Pancreas (tissue), 10 donors: ENCODE results near the gene HEATR5A. TPM values are rescaled to one million over a fixed set of nuclear protein-coding genes. Genes with fewer than 3 reads are reported as not detected.

Source experiments
- ATAC-seq, 4 donors: fragments of 200-7000 bp; cut with Tn5 transposase; one replicate each; pipeline versions ENCODE4 v1.8.0 to v1.9.1; 2020; ENCODE audit warnings: mild to moderate bottlenecking in 4 of 4, moderate library complexity in 4 of 4
- DNase-seq, 6 donors: peaks; one replicate each; pipeline ENCODE4 v3.0.0-alpha.2; 2020
- FAIRE-seq: peaks from 2 replicates; lab custom pipeline; 2012; peaks lifted over from hg19 to GRCh38; lab: Jason Lieb, UNC
- H3K27ac ChIP-seq, 4 donors: fragments of 200-600 bp; sonication (generic); 1 replicate in 3 of 4; 2 replicates in 1 of 4; pipeline versions ENCODE4 v1.5.0 to v1.8.0; 2020
- H3K27me3 ChIP-seq, 4 donors: fragments of 200-600 bp; one replicate each; pipeline ENCODE4 v1.8.0; 2021
- H3K36me3 ChIP-seq, 3 donors: fragments of 200-600 bp; sonication (generic) in 1 of 3; one replicate each; pipeline versions ENCODE4 v1.5.0 to v1.8.0; 2020 to 2021
- H3K4me1 ChIP-seq, 3 donors: fragments of 200-600 bp; one replicate each; pipeline ENCODE4 v1.8.0; 2021
- H3K4me3 ChIP-seq, 4 donors: fragments of 200-600 bp; sonication (generic) in 2 of 4; one replicate each; pipeline versions ENCODE4 v1.5.0 to v1.8.0; 2020 to 2021
- H3K9me3 ChIP-seq, 4 donors: fragments of 200-600 bp; one replicate each; pipeline ENCODE4 v1.8.0; 2021
- CTCF ChIP-seq, 4 donors: fragments of 200-600 bp; sonication (generic) in 3 of 4; IDR thresholded peaks; one replicate each; pipeline versions ENCODE4 v1.5.0 to v1.8.0; 2021; ENCODE audit warnings: antibody characterized with exemption in 4 of 4
- WGBS, 2 donors: extraction: QIAGEN DNeasy Blood & Tissue Kit; methylation state at CpG; one replicate each; pipeline ENCODE4 v1.1.7; 2013; 5-methylcytosine and 5-hydroxymethylcytosine counted together
- intact Hi-C, 3 donors: fragments of 100-400 bp; cut with DNase I; formaldehyde crosslinking; loops; one replicate each; pipeline versions ENCODE4 v1.11.1 to v1.14.2; 2022
- polyA plus RNA-seq, 2 donors: library from polyadenylated mRNA; stranded (reverse); fragments of 200-250 nt; gene quantifications; one replicate each; pipeline ENCODE4 v1.2.3, GENCODE V29; 2013
- total RNA-seq, 6 donors: library from RNA; stranded (reverse); fragmentation: NEBNext Ultra II Directional in 4 of 6; extraction: Animal tissue kit (Norgen Biotek cat#: 25700) in 4 of 6; gene quantifications; one replicate each; pipeline versions ENCODE4 v1.2.1 to v1.2.4, GENCODE V29; 2021 to 2023
- donor health status: healthy with polysubstance abuse.
- donor health status: DM: no; HTN: no; CAD: no; lungs with moderate emphysema.
- donor health status: DM: no; HTN: no; CAD: no.
- donor health status: control.
- donor health status: control.
- donor health status: Bipolar disorder and iron deficiency.
- donor health status: DM: yes; HTN: yes; CAD: no.
- donor health status: DM: no; HTN: no; CAD: no.
- donor health status: DM: no; HTN: no; CAD: no.
- donor health status: DM: yes; HTN: yes; CAD: no.

HEATR5A gene
- total and polyA plus RNA-seq, 8 donors: 4.3 to 18.3 (median 9.2) TPM

DNA sequence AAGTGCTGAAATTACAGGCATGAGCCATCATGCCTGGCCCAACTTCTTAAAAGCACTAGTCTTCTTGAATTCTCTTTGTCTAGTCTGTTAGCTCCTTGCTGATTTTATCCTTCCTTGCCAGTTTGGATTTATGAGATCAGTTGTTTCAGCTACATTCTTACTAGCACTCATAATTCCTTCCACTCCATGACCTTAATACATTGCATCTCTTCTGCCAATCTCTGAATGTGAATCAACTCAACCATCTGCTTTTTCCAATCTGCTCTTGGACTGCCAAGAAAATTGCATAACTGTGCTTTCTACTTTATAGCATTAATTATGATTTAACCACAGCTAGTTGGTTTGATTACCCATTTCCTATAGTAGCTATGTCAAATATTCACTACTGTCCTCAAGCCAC is 14.9 kb upstream of the HEATR5A start:
- Histone ChIP-seq H3K4me3 (no peak overlapping the region), H3K36me3 (no peaks in the 10 kb centered on the region), H3K27ac (no peak overlapping the region), H3K9me3 (no peaks in the 10 kb centered on the region), H3K27me3 (no peaks in the 10 kb centered on the region), H3K4me1 (no peaks in the 10 kb centered on the region)
- no peak for FAIRE-seq
- no peak for ATAC-seq
- no peak for TF ChIP-seq CTCF (IDR thresholded peaks at IDR 0.05)
- no peak for DNase-seq
- intact Hi-C loops: no loop called here

GRCh38 chr14:31430634-31431264 is 10.4 kb upstream of the HEATR5A start:
- H3K4me3 ChIP-seq: no peak overlapping the region
- no peaks in the 10 kb centered on the region for H3K36me3 ChIP-seq
- 96 to 98% methylated on average over 11 of the region's 11 CpGs for WGBS, 2 donors
- no peaks in the 10 kb centered on the region for H3K9me3 ChIP-seq
- H3K27ac ChIP-seq: no peak overlapping the region
- TF ChIP-seq CTCF (IDR thresholded peaks at IDR 0.05): no peak
- FAIRE-seq (no peak), DNase-seq (no peak), ATAC-seq (no peak)
- no peaks in the 10 kb centered on the region for H3K27me3 ChIP-seq
- H3K4me1 ChIP-seq: no peaks in the 10 kb centered on the region
- intact Hi-C loops: no loop called here

- Histone ChIP-seq H3K36me3 (no peaks in the 10 kb centered on the region), H3K27me3 (no peaks in the 10 kb centered on the region), H3K4me3 (no peak overlapping the region), H3K4me1 (no peaks in the 10 kb centered on the region), H3K27ac (no peak overlapping the region), H3K9me3 (no peaks in the 10 kb centered on the region)
- FAIRE-seq: no peak
- intact Hi-C loops: no loop called here
- 88 to 90% methylated on average over 1 of the region's 1 CpG for WGBS, 2 donors
- TF ChIP-seq CTCF (IDR thresholded peaks at IDR 0.05): no peak
- no peak for ATAC-seq
- no peak for DNase-seq
Observed at GRCh38 chr14:31429791-31430190, 9.4 kb upstream of the HEATR5A start.

DNA sequence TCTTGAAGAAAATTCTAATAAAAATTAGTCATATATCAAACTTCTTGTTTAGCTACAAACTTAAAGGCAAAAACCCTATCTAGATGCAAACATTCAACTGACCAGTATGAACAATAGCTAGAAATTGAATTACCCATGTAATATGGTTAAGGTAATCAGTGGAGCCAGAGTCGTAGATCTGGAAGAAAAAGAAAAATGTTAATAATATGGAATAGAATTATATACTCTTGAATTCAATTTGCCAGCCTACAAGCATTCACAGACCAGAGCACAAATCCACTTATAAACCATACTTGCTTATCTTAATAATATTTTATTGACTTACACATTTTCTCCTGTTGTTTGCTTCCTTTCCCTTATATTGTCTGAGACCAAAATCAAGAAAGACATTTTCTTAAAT is 7.7 kb upstream of the HEATR5A start:
- no peak for DNase-seq
- no peak for TF ChIP-seq CTCF (IDR thresholded peaks at IDR 0.05)
- H3K27ac ChIP-seq: no peak overlapping the region
- no peaks in the 10 kb centered on the region for H3K36me3 ChIP-seq
- no peaks in the 10 kb centered on the region for H3K9me3 ChIP-seq
- no peak for ATAC-seq
- intact Hi-C loops: no loop called here
- 88 to 97% methylated on average over 1 of the region's 1 CpG for WGBS, 2 donors
- H3K4me3 ChIP-seq: no peak overlapping the region
- no peak for FAIRE-seq
- H3K4me1 ChIP-seq: no peaks in the 10 kb centered on the region
- no peaks in the 10 kb centered on the region for H3K27me3 ChIP-seq

DNA sequence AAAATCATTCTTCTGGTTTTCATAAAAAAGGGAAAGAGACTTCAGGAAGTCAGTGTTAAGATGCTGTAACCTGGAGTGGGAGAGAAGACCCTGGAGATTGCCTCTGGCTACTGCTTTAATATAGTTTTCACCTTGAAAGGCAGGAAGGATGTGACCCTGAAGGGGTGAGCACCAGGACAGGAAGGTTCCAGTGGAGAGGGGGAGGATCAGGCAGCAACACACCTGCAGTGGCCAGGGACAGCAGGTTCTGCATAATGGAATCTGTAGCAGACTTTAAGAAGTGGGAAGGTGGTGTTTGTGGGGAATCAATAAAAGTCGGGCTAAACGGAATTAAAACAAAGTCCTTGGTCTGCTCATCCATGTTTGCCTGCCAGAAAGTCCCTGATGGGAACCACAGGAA is 6.3 kb upstream of the HEATR5A start:
- WGBS, 2 donors: 23 to 43% methylated on average over 2 of the region's 2 CpGs
- no peak for TF ChIP-seq CTCF (IDR thresholded peaks at IDR 0.05)
- no peak for FAIRE-seq

More for the DNA sequence above, 6.3 kb upstream of the HEATR5A start:
- no peaks in the 10 kb centered on the region for H3K27me3 ChIP-seq
- H3K27ac ChIP-seq: no peak overlapping the region
- no peaks in the 10 kb centered on the region for H3K36me3 ChIP-seq
- no peak overlapping the region for H3K4me3 ChIP-seq
- H3K4me1 ChIP-seq: no peaks in the 10 kb centered on the region
- intact Hi-C loops: no loop called here
- ATAC-seq: no peak
- no peaks in the 10 kb centered on the region for H3K9me3 ChIP-seq
- DNase-seq: no peak
